Left hindlimb (tissue), 1 donor: ENCODE data around the gene RAD51B.
"Not testable (repeated sequence)": the region's sequence is repeated elsewhere in the genome, so short reads cannot be mapped to it uniquely, and the experiment has no call there.

Experiments used
- DNase-seq: peaks from one replicate; pipeline ENCODE4 v3.0.0-alpha.2; 2018

Gene RAD51B

GRCh38 chr14:68653804-68654203 lies 834.2 kb downstream of the RAD51B start:
- no peak for DNase-seq

- DNase-seq = no peak
These were observed 834.9 kb downstream of the RAD51B start for GRCh38 chr14:68654471-68654941.

- peak; percentile 86 for DNase-seq
These were observed 835.6 kb downstream of the RAD51B start for GRCh38 chr14:68655021-68655831.

GRCh38 chr14:68655911-68656316 lies 836.3 kb downstream of the RAD51B start:
- DNase-seq = no peak

GRCh38 chr14:68656452-68656851 lies 836.9 kb downstream of the RAD51B start:
- no peak for DNase-seq

GRCh38 chr14:68657300-68658028 lies 837.9 kb downstream of the RAD51B start:
- DNase-seq = no peak

- no peak for DNase-seq
These were observed 838.5 kb downstream of the RAD51B start for GRCh38 chr14:68658029-68658509.

- no peak for DNase-seq
These were observed 839.7 kb downstream of the RAD51B start for GRCh38 chr14:68658943-68659931.

- DNase-seq = no peak
These were observed 840.9 kb downstream of the RAD51B start for GRCh38 chr14:68660495-68660894.

- no peak for DNase-seq
These were observed 841.9 kb downstream of the RAD51B start for GRCh38 chr14:68661226-68662225.

- DNase-seq = no peak
These were observed 842.8 kb downstream of the RAD51B start for GRCh38 chr14:68662392-68662791.

- DNase-seq = not testable (repeated sequence)
These were observed 843.2 kb downstream of the RAD51B start for GRCh38 chr14:68662826-68663225.

GRCh38 chr14:68663385-68664076 lies 844.0 kb downstream of the RAD51B start:
- no peak for DNase-seq

- DNase-seq = no peak
These were observed 844.7 kb downstream of the RAD51B start for GRCh38 chr14:68664225-68664681.

GRCh38 chr14:68665131-68665530 lies 845.6 kb downstream of the RAD51B start:
- DNase-seq = no peak

GRCh38 chr14:68665792-68666204 lies 846.2 kb downstream of the RAD51B start:
- DNase-seq = no peak

GRCh38 chr14:68666236-68666635 lies 846.7 kb downstream of the RAD51B start:
- no peak for DNase-seq

GRCh38 chr14:68666899-68667298 lies 847.3 kb downstream of the RAD51B start:
- DNase-seq = no peak

GRCh38 chr14:68667313-68667791 lies 847.8 kb downstream of the RAD51B start:
- DNase-seq = no peak

GRCh38 chr14:68668028-68668427 lies 848.4 kb downstream of the RAD51B start:
- DNase-seq = peak; percentile 23
